Activated CD8-positive, alpha-beta memory T cell treated with anti-CD3 and anti-CD28 coated beads for 48 hours (primary cell): Measurements from ENCODE around the gene ZNF77.
"Not testable (repeated sequence)": the region's sequence is repeated elsewhere in the genome, so short reads cannot be mapped to it uniquely, and the experiment has no call there.

ENCODE experiments used
- DNase-seq, 3 experiments: peaks; one replicate each; pipeline ENCODE4 v3.0.0-alpha.2; 2020; ENCODE audit warnings: low read depth in 2 of 3, low spot score in 2 of 3

The ZNF77 gene

GRCh38 chr19:2922987-2923386 is 21.8 kb downstream of the ZNF77 start:
- DNase-seq = no peak

DNA sequence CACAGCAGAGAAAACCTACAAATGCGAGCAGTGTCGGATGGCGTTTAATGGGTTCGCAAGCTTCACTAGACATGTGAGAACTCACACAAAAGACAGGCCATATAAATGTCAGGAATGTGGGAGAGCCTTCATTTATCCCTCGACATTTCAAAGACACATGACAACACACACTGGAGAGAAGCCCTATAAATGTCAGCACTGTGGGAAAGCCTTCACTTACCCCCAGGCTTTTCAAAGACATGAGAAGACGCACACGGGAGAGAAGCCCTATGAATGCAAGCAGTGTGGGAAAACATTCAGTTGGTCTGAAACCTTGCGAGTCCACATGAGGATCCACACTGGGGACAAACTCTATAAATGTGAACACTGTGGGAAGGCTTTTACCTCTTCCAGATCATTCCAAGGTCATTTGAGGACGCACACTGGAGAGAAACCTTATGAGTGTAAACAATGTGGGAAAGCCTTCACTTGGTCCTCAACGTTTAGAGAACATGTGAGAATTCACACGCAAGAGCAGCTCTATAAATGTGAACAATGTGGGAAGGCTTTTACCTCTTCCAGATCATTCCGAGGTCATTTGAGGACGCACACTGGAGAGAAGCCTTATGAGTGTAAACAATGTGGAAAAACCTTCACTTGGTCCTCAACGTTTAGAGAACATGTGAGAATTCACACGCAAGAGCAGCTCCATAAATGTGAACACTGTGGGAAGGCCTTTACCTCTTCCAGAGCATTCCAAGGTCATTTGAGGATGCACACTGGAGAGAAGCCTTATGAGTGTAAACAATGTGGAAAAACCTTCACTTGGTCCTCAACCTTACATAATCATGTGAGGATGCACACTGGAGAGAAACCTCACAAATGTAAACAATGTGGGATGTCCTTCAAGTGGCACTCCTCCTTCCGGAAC is 27.2 kb downstream of the ZNF77 start:
- no peak for DNase-seq

- DNase-seq = no peak
Measured at GRCh38 chr19:2912306-2912705, 32.5 kb downstream of the ZNF77 start.

GRCh38 chr19:2906631-2907195 is 38.1 kb downstream of the ZNF77 start:
- no peak for DNase-seq

DNA sequence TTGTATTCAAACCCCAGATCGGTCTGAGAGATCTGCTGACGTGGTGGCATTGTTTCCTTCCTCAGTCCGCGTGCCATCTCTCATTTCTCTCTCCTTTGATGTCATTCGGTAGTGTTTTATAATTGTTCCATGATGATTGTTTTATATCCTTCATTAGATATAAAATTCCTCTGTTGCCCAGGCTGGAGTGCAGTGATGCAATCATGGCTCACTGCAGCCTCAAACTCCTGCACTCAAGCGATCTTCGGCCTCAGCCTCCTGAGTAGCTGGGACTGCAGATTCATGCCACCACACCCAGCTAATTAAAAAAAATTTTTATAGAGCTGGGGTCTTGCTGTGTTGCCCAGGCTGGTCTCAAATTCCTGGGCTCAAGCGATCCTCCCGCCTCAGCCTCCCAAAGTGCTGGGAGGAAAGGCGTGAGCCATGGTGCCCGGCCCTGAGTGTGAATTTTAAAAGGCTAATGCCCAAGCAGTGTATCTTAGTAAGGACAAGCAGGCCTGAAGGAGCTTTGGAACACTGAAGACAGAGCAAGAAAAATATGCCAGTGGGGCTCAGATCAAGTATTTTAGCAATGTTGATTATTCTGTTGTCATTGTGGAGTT is 38.8 kb downstream of the ZNF77 start:
- DNase-seq = no peak

DNA sequence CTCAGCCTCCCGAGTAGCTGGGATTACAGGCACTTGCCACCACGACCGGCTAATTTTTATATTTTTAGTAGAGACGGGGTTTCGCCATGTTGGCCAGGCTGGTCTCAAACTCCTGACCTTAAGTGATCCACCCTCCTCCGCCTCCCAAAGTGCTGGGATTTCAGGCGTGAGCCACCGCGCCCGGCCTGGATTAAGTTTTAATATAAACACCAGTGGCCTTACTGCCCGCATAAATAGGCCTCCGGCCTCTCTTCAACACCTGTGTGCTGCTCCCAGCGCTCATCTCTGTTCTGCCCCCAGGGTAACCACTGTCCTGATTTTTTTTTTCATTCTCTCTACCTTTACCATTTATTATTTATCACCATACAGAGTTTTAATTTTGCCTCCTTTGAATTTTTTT is 41.4 kb downstream of the ZNF77 start:
- DNase-seq = not testable (repeated sequence)

DNA sequence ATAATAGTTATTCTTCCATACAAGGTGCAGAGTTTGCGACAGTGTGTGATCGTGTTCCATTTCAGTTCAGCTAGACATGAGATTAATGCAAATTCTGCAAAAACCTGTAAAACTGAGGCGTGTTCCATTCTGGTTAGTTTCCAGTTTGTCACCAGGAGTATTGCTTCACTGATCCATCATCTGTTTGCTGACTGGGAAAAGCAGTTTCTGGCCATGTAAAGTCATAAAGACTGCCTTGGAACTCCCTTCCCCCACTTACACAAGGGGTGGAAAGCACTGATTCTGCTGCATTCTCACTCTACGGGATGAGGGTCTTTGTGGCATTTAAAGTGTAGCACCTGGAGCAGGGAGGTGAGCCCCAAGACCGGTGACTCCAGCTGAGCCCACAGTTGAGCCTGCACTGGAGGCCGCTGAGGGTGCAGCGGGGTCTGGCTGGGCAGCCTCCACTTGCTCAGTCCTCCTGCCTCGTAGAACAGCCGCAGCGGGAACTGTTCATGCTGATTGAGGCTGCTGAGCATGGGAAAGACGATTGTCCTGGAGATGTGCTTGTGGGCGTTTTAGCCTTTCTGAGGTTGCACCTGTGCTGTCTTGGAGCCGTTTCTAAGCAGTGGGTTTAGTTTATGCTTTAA is 42.1 kb downstream of the ZNF77 start:
- no peak for DNase-seq

DNA sequence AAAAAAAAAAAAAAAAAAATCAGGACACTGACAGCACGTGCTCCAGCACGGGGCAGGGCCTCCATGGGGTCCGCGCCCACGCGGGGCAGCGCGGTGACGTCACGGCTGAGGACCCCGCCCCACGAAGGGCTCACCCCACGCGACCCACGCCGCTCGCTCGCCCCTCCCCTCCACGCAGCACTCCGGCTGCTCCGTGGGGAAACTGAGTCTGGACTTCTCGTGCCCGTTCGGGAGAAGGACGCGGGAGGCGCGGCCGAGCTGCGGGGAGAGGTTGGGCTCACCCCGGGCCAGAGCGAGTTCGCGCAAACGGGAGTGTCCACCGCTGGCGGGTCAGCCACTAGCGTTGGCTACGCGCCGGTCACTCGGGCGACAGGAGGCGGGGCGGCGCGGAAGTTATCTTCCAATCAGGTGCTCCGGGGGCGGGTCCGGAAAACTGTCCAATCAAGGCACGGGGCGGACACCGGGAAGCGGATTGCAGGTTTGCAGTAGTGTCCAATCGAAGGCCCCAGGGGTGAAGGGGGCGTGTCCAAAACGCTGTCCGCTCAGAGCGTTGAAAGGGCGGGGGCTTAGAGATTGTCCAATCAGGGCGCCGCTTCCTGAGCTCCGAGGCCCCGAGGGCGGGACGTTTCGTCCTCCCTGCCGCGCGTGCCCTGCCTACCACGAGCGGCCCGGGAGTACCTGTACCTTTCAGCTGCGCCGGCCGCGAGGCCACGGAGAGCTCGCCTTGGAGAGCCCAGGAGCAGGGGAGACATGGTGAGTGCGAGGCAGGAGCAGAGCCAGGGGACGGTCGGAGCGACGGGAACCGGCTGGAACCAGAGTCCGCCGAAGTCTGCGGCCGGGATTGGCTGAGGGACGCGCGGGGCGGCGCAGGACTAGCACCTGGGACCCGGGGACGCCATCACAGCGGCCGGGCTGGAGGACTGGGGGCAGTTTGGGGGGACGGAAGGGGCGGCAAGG is 44.2 kb downstream of the ZNF77 start, which contains the start of gene ZNF57:
Gene ZNF57, plus strand, starts transcription at position 633 of the 957 bp plus-strand sequence. Its CDS starts 118 bp downstream, at position 751.
- DNase-seq = peak; percentile 90 to 93 (median 91)

DNA sequence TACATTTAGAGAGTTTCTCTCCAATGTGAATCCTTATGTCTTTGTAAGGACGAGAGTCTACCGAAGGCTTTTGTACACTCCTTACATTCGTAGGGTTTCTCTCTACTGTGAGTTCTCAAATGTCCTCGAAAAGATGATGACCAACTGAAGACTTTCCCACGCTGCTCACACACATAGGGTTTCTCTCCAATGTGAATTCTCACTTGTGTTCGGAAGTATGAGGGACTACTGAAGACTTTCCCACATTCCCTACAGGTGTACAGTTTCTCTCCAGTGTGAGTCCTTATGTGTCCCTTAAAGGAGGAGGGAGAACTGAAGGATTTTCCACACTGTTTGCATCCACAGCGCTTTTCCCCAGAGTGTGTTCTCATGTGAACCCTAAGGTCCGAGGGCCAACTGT is 48.1 kb downstream of the ZNF77 start:
- no peak for DNase-seq

DNA sequence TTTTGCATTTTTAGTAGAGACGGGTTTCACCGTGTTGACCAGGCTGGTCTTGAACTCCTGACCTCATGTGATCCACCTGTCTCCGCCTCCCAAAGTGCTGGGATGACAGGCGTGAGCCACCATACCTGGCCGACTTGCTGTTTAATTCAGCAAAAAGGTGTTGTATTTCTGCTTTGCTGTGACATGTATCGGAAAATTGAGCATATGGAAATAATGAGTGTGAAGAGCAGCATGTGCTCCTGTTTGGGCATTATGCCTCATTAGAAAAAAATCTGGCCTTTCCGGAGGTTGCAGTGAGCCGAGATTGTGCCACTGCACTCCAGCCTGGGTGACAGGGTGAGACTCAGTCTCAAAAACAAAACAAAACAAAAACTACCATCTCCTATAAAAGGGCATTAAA is 54.2 kb downstream of the ZNF77 start:
- DNase-seq = not testable (repeated sequence)

DNA sequence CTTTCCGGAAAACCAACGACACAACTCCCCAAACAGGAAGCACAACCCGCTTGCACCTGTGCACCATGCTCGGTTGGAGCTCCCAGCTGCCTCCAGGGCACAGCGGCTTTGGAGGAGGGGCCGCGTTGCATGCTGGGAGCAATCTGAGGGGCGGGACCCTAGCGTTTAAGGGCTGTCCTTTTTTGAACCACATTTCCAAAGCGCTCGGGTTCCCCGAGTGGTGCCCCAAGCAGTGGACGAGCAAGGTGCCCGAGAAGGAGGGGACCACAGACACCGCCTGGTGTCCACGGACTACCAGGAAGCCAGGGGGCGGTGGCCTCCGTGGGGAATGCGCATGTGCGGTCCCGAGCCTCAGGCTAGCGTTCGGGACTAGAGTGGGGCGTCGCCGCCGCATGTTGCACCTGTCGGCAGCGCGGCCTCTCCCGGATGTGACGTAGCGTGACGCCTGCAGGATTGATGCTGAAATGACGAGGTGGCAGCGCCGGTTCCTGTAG is 56.0 kb downstream of the ZNF77 start:
- DNase-seq = no peak

DNA sequence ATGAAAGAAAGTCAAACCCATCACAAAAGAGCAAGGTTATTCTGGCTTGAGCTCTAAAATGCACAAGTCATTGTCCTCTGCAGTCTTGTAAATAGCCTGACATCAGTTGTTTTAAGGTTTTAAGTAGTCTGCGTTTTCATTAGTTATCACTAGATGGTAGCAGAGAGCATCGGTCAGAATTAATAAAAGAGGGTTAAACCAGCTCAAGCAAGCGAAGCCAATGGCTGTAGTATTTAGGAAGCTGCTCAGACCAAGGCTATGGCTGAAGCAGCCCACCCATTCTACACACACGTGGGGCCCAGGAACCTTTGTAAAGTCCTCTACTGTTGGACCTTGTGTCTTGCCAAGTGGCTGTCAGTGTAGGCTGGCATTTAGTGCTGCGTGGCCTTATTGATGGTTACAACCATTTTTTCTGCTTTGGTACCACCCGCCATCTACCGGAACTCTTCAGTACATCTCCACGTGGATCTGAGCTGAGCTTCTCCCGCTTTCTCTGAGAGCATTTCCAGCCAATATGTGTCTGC is 57.3 kb downstream of the ZNF77 start:
- no peak for DNase-seq

- no peak for DNase-seq
Measured at GRCh38 chr19:2885736-2886135, 59.0 kb downstream of the ZNF77 start.

DNA sequence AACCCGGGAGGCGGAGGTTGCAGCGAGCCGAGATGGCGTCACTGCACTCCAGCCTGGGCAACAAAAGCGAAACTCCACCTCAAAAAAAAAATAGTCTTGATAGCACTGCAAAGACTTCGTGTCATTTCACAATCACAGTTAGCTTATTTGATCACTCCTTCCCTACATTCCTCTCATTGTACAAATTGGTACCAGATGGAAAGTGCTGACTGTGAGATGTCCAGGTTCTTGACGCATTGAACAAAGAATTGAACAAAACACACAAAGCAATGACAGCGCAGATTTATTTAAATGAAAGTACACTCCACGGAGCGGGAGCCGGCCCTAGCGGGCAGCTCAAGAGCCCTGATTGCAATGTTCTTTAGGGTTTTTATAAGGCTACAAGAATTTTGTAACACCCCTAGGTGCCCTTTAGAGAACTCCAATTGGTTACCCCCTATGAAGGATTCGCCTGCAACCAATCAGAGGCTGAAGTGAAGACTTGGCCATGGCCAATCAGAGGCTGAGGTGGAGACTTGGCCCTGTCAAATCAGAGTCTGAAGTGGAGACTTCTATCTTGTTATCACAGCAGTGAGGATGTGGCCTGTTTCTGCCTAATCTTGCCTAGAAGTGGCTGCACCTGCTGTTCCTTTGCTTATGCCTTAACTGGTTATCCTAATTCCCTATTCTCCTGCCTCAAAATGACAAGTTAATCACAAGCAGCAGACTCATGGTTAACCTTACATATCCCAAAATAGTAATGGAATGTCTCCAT is 60.9 kb downstream of the ZNF77 start:
- DNase-seq = no peak
